NCI-H82 treated with DMSO at 0.1 percent for 48 hours (cell line): ENCODE results near the gene FAAP20.

ENCODE experiments used
- DNase-seq: peaks from one replicate; lab custom pipeline; 2025; ENCODE audit not compliant: unreplicated experiment; lab: John Stamatoyannopoulos, UW

The FAAP20 gene, protein sequence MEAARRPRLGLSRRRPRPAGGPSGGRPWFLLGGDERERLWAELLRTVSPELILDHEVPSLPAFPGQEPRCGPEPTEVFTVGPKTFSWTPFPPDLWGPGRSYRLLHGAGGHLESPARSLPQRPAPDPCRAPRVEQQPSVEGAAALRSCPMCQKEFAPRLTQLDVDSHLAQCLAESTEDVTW

GRCh38 chr1:2194319-2194897 lies at the start of gene FAAP20:
Gene FAAP20, minus strand, starts transcription at chr1:2194772. Its CDS starts 23 bp downstream, at chr1:2194749.
- no peak for DNase-seq

- no peak for DNase-seq
Observed at GRCh38 chr1:2242814-2243725, 48.5 kb upstream of the FAAP20 start.

DNA sequence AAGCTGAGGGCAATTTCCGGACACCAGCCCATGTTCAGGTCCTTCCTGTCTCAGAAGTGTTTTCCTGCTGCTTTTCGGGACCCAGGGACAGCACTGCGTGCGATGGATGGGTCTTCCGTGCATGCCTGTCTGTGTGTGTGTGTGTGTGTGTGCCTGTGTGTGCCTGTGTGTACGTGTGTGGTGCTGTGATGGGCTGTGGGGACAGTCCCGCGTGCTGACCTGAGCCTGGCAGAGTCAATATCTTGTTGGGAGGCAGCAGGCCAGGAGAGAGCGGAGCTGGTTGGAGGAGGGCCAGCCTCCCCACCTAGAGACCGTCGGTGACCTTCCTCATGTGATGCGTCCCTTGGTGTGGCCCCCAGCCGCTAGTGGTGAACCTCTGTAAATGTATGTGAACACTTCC lies 47.2 kb upstream of the FAAP20 start:
- DNase-seq, result no peak

DNA sequence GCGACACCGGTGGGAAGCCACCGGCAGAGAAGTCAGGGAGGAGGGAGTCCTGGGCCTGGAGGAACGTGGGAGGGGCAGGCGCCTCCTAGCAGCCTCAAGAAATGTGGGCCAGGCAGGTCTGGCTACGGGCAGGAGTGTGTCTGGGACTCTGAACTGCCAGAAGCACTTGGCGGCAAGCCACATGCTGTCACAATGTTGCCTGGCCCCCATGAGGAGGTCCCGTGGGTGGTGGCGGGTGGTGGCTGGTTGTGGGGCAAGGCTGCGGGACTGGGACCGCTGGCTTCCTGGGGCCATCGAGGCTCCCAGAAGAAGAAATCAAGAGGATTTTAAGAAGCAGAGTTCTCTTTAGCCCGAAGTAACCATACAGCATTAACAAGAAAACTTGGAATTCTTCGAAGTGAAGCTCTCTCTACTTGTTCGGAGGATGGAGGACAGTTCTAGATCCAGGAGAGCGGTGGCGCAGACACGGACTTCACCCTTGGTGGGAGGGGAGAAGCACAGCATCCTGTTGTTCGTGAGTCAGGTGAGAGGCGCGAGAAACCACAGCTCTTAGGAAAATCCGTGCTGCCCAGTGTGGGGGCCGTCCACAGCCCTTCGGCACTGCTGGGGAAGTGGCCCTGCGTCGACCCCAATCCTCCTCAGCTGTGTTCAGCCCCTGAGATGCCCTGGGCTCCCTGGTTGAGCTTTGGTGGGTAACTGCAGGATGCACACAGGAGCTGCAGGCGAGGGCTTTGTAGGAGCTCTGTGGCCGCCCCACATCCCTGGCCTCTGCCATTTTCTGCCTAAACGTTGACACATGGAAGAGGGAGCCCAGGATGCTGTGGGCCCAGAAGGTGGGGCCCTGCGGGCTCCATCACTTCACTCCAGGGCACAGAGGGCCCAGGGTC lies 45.9 kb upstream of the FAAP20 start:
- DNase-seq, result no peak

DNA sequence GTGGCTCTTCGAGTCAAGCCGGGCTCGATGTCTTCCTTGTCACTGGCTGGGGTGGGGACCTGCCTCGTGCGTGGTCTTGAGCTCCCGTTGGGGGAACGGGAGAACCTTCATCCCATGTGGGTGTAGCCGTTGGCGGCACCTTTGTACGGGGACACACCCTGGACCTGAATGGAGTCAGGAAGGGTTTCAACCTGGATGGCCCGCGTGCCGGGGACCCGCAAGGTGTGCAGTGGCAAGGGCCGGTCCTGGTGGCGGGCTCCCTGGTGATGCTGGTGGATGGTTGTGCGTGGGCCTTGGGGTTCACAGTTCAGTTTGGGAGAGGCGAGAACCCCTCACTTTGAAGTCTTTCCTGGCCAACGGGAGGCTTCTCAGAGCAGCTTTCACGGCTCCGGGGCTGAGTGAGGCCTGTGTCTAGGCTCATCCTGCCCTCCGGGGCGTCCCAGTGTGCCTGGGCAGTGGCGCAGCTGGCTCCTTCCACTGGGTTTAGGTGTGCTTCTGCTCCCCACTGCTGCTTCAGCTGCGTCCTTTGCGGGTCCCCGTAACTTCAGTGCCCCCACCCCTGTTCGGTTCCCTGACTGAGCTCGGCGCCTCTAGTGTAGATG lies 44.9 kb upstream of the FAAP20 start:
- DNase-seq, result no peak

- no peak for DNase-seq
Observed at GRCh38 chr1:2239013-2239370, 44.4 kb upstream of the FAAP20 start.

- DNase-seq, result no peak
Observed at GRCh38 chr1:2238361-2239012, 43.9 kb upstream of the FAAP20 start.

GRCh38 chr1:2237773-2238172 lies 43.2 kb upstream of the FAAP20 start:
- DNase-seq, result no peak

DNA sequence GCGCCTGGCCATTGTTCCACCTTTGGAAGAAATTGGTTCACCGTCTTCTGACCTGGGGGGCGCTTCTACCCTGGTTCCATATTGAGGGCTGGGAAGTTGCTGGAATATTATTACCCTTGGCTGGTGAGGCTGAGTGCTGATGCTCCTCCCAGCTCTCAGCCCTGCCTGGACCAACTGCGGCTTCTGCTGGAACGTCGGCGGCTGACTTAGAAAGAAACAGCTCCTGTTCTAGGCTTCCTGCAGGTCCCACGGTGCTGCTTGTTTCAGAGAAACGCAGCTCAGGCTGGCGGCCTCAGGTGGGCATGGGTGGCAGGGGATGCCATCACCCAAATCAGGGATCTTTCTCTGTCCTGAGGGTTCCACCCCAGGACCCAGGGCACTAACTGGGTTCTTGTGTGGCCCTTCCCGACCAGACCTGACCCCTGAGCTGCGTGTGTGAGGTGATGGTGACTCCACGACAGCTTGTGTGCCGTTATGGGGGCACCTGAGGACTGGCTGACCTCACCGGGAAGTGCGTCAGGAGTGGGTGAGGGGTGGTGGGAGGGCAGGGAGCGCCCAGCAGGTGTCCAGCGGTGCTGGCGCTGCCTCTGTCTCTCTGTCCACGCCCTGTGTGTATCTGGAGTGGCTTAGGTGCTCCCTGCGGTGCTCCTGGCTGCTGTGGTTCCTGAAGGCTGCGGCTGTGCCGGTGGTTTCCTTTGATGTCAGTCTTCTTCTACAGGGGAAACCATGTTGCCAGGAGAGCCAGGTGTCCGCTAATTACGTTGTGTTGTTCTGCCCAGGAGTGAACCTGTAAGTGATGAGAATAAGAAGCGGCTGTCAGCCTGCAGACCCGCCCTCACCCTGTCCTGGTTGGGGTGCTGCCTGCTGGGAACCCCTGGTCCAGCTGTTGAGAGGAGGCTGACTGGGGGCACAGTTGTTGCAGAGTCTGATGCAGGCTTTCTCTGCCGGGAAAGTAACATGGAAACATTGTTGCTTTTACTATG lies 42.4 kb upstream of the FAAP20 start:
- no peak for DNase-seq

GRCh38 chr1:2235300-2235998 lies 40.9 kb upstream of the FAAP20 start:
- DNase-seq, result no peak

DNA sequence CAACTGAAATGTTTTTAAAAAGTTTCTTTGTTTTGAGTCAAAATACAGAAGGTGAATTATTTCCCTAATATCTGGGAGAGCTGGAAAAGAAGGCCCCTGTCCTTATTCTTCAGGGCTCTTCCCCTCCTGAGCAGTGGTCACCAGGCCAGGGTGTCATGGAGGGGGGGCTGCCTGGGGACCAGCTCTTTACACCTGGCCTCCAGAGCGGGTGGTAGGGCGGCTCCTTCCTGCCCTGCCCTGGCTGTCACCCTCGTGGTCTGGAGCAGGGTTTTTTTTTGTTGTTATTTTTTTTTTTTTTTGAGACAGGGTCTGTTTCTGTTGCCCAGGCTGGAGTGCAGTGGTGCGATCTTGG lies 40.2 kb upstream of the FAAP20 start:
- DNase-seq, result no peak

GRCh38 chr1:2233997-2234761 lies 39.6 kb upstream of the FAAP20 start:
- no peak for DNase-seq

- DNase-seq, result no peak
Observed at GRCh38 chr1:2233468-2233867, 38.9 kb upstream of the FAAP20 start.

DNA sequence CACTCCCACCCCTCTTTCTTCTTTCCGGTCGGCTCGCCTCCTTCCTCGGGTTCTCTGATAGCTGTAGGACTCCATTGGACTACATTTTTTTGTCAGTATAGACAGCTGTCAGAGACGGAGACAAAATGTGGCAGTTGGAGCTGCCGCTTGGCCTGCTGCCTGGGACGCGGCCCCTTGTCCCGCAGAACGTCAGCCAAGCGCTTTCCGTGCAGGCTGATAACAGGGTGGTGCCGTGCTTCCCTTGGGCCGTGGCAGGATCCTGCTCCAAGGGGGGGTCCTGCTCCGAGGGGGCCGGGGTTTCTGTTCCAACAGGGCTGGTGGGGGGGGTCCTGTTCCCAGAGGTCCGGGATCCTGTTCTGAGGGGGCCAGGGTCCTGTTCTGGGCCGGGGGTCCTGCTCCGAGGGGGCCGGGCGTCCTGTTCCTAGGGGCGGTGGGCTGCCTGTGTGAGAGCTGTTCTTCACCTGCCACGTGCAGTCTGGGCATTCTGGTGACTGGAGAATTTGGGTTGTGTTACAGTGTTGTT lies 38.4 kb upstream of the FAAP20 start:
- DNase-seq, result no peak

DNA sequence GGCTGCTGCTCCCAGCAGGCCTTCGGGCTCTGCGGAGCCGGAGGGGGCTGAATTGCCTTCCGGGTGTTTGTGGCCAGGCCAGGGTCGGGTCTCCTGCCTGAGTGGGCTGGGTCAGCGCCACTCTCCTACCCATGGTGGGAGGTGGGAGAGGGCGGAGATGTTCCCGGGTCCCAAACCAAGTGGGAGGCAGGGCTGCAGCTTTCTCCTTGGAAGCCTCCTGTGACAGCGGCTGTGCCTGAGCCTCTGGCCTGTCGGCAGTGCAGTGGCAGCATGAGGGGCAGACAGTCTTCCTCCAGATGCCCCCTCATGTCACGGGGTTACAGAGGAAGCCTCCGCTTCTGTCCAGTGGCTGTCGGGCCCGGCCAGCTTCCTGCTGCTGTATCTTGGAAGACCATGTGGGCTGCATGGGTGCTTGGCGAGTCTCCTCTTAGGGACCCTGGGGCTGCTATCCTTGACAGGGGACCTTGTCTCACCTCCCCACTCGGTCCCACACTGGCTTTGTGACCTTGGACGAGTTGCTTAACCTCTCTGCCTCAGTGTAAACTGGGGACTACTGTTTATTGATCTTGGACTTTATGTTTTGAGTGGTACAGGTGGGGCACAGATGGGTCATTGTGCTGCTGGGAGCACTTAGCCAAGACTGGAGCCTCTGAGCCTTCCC lies 37.8 kb upstream of the FAAP20 start:
- DNase-seq, result no peak

- no peak for DNase-seq
Observed at GRCh38 chr1:2231532-2232254, 37.1 kb upstream of the FAAP20 start.
